ENCODE data around the gene ZFP91.

DNA sequence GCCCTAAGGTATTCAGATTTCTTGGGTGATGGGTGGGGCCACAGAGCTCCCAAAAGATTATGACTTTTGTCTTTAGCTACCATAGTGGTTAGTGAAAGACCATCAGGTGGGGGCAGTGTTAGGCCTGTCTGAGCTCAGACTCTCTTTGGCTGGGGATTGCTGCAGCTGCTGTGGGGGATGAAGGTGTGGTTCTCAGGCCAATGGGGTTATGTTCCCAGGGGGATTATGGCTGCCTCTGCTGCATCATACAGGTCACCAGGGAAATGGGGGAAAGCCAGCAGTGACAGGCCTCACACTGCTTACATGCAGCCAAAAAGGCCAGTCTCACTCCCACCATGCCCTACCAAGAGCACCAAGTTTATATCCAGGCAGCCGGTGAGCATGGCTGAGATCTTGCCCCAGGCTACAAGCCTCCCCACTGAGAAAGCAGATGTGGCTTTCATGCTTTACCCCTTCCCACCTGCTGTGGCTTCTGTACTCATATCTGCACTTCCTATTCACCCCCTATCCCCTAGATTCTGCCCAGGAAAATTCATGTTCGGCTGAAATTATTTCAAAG lies 68.4 kb downstream of the ZFP91 start:
- TF ChIP-seq, protein P1, sequence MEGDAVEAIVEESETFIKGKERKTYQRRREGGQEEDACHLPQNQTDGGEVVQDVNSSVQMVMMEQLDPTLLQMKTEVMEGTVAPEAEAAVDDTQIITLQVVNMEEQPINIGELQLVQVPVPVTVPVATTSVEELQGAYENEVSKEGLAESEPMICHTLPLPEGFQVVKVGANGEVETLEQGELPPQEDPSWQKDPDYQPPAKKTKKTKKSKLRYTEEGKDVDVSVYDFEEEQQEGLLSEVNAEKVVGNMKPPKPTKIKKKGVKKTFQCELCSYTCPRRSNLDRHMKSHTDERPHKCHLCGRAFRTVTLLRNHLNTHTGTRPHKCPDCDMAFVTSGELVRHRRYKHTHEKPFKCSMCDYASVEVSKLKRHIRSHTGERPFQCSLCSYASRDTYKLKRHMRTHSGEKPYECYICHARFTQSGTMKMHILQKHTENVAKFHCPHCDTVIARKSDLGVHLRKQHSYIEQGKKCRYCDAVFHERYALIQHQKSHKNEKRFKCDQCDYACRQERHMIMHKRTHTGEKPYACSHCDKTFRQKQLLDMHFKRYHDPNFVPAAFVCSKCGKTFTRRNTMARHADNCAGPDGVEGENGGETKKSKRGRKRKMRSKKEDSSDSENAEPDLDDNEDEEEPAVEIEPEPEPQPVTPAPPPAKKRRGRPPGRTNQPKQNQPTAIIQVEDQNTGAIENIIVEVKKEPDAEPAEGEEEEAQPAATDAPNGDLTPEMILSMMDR (IDR thresholded peaks at IDR 0.05) = no peak
- no peak for TF ChIP-seq POLR2A (IDR thresholded peaks at IDR 0.05)

Data from transverse colon (tissue), 3 donors.